ENCODE measurements around the gene S100A13.

DNA sequence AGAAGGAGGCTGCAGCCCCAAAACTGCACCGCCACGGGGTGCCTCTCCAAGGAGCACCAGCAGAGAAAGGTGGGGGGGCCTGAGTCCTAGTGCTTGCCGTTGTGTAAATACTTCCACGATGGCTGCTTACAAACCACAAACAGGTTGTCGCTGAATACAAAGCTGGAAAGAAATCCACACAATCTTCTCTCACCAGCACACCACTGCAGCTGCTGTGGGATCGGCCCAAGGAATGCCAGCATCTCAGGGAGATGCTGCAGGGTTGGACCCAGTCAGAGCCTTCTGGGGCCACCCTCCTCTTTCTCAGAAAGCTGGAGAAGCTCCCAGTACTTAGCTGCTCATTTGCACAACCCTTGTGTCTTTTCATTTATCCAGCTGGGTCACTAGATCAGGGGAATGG, 8.1 kb downstream of the S100A13 start:
- TF ChIP-seq, protein P1, sequence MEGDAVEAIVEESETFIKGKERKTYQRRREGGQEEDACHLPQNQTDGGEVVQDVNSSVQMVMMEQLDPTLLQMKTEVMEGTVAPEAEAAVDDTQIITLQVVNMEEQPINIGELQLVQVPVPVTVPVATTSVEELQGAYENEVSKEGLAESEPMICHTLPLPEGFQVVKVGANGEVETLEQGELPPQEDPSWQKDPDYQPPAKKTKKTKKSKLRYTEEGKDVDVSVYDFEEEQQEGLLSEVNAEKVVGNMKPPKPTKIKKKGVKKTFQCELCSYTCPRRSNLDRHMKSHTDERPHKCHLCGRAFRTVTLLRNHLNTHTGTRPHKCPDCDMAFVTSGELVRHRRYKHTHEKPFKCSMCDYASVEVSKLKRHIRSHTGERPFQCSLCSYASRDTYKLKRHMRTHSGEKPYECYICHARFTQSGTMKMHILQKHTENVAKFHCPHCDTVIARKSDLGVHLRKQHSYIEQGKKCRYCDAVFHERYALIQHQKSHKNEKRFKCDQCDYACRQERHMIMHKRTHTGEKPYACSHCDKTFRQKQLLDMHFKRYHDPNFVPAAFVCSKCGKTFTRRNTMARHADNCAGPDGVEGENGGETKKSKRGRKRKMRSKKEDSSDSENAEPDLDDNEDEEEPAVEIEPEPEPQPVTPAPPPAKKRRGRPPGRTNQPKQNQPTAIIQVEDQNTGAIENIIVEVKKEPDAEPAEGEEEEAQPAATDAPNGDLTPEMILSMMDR (IDR thresholded peaks at IDR 0.05): no peak
- TF ChIP-seq EP300 (IDR thresholded peaks at IDR 0.05) (no peak), POLR2A (IDR thresholded peaks at IDR 0.05) (no peak)

Data from suprapubic skin (tissue), 3 donors.